ENCODE measurements around the gene PJA2.

DNA sequence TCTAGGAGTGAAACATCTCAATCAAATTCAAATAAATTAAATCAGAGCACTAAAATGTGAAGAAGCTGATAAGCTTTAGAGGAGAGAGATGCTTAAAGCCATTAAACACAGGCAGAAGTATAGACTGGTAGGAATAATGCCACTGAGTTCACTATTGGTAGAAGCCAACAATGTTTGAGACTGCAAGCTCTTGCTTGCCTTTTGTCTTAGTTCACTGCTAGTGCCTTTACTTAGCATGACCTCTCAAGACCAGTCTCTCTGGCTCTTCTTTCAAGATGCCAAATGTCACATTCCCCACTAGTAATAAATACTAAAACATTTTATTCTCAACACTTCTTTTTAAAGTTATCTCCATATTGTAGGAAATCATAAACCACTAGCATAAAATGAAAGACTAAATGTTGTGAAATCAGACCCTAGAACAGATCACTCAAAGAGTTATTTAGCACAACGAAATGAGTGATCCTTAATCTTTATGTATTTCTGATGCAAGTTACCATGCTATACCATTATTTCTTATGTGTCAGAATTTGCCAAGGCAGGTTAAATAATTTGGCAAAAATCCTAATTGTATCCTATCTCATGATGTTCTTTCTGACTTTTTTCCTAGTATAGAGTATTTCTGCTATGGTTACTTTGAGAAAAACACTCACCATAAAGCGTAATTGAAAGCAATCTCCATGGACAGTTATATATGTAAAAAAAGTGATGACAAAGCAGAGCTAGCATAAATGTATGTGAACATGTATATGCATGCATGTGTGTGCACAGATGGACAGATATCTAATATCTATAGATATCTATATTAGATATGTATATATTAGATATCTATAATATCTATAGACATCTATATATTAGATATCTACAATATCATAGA lies 57.5 kb downstream of the PJA2 start:
- TF ChIP-seq CTCF (IDR thresholded peaks at IDR 0.05), result no peak
- no peak for TF ChIP-seq POLR2A (IDR thresholded peaks at IDR 0.05)

Data from tibial nerve (tissue), 3 donors.